Thoracic aorta (tissue), 2 donors: ENCODE results near the gene PRSS56. TPM values are rescaled to one million over a fixed set of nuclear protein-coding genes. Genes with fewer than 3 reads are reported as not detected.

Experiments used
- ATAC-seq: fragments of 150-250 bp; one replicate; pipeline ENCODE4 v1.8.0; 2017; ENCODE audit warnings: low read depth; ENCODE audit not compliant: insufficient number of reproducible peaks, low FRiP score
- DNase-seq: peaks from one replicate; pipeline ENCODE4 v3.0.0-alpha.2; 2020; ENCODE audit warnings: low spot score
- H3K27ac ChIP-seq, 2 donors: fragments of 200-600 bp; sonication (generic); 1 replicate in 1 of 2; 2 replicates in 1 of 2; pipeline ENCODE4 v1.5.1; 2016; ENCODE audit warnings: mild to moderate bottlenecking in 2 of 2, moderate library complexity in 2 of 2
- H3K27me3 ChIP-seq: fragments of 200-600 bp; sonication (generic); replicated peaks from 2 replicates; pipeline ENCODE4 v1.6.0; 2016; ENCODE audit warnings: mild to moderate bottlenecking; ENCODE audit not compliant: insufficient read depth
- H3K36me3 ChIP-seq: fragments of 200-600 bp; sonication (generic); one replicate; pipeline ENCODE4 v1.5.1; 2016
- H3K4me1 ChIP-seq, 2 donors: fragments of 200-600 bp; sonication (generic); 1 replicate in 1 of 2; 2 replicates in 1 of 2; pipeline versions ENCODE4 v1.5.1 to v1.6.0; 2016; ENCODE audit warnings: low read depth in 2 of 2, mild to moderate bottlenecking in 1 of 2; ENCODE audit not compliant: control insufficient read depth in 1 of 2
- H3K4me3 ChIP-seq: fragments of 200-600 bp; sonication (generic); 2 replicates; pipeline ENCODE4 v1.5.1; 2016; ENCODE audit warnings: mild to moderate bottlenecking
- H3K9me3 ChIP-seq: fragments of 200-600 bp; sonication (generic); 2 replicates; pipeline ENCODE4 v1.5.1; 2016
- CTCF ChIP-seq: fragments of 200-600 bp; sonication (generic); IDR thresholded peaks from one replicate; pipeline ENCODE4 v1.5.1; 2019; ENCODE audit warnings: antibody characterized with exemption
- total RNA-seq, 2 donors: library from RNA; depleted of rRNA; stranded (reverse); fragments of >200 nt; gene quantifications; one replicate each; pipeline versions ENCODE4 v1.1.0 to v1.2.3, GENCODE V29; 2016

Gene PRSS56
- total RNA-seq, 2 donors from 2014 or later = not detected

GRCh38 chr2:232485348-232485756 is 34.8 kb upstream of the PRSS56 start:
- no peak for TF ChIP-seq CTCF
- Histone ChIP-seq H3K36me3 (no peaks in the 10 kb centered on the region), H3K27ac (no peak overlapping the region), H3K4me3 (no peak overlapping the region), H3K4me1 (peaks cover 0 to 6% of the 10 kb centered on the region in 2 donors), H3K9me3 (no peaks in the 10 kb centered on the region), H3K27me3 (peaks cover 3% of the 10 kb centered on the region)
- no peak for ATAC-seq
- no peak for DNase-seq

GRCh38 chr2:232485757-232486557 is 34.2 kb upstream of the PRSS56 start:
- H3K27me3 ChIP-seq = peaks cover 3% of the 10 kb centered on the region
- H3K4me3 ChIP-seq = no peak overlapping the region
- DNase-seq (no peak), ATAC-seq (no peak)
- H3K27ac ChIP-seq = no peak overlapping the region
- H3K9me3 ChIP-seq = no peaks in the 10 kb centered on the region
- H3K4me1 ChIP-seq = peaks cover 0 to 6% of the 10 kb centered on the region in 2 donors
- no peaks in the 10 kb centered on the region for H3K36me3 ChIP-seq
- no peak for TF ChIP-seq CTCF

GRCh38 chr2:232486558-232487384 is 33.4 kb upstream of the PRSS56 start:
- H3K4me3 ChIP-seq = peak overlapping the region; percentile 47
- no peaks in the 10 kb centered on the region for H3K36me3 ChIP-seq
- no peak for DNase-seq
- H3K27me3 ChIP-seq = peaks cover 3% of the 10 kb centered on the region
- H3K4me1 ChIP-seq = peaks cover 0 to 6% of the 10 kb centered on the region in 2 donors
- no peak for TF ChIP-seq CTCF
- ATAC-seq = no peak
- no peak overlapping the region for H3K27ac ChIP-seq
- H3K9me3 ChIP-seq = no peaks in the 10 kb centered on the region

GRCh38 chr2:232487385-232488096 is 32.6 kb upstream of the PRSS56 start, which contains the start of gene ECEL1:
TSS of gene ECEL1 (minus strand) at chr2:232487834. CDS start at chr2:232486653, 1,181 bp downstream.
- Histone ChIP-seq H3K36me3 (no peaks in the 10 kb centered on the region), H3K27me3 (peaks cover 3% of the 10 kb centered on the region), H3K4me1 (peaks cover 0 to 6% of the 10 kb centered on the region in 2 donors), H3K4me3 (peak within 1 kb of the TSS; percentile 47), H3K9me3 (no peaks in the 10 kb centered on the region), H3K27ac (no peak within 1 kb of the TSS)
- ATAC-seq (no peak), DNase-seq (no peak)
- no peak for TF ChIP-seq CTCF
